Activated CD4-positive, alpha-beta T cell treated with anti-CD3 and anti-CD28 coated beads, Interleukin-2, amount 10 ng/mL, durations not matched to agents 24 days and 14 days (primary cell): ENCODE results near the gene RSBN1L. TPM values are rescaled to one million over a fixed set of nuclear protein-coding genes. Genes with fewer than 3 reads are reported as not detected.

Source experiments
- DNase-seq: peaks from one replicate; pipeline ENCODE4 v3.0.0; 2022
- H3K27ac Mint-ChIP-seq: one replicate; pipeline ENCODE4 v1.8.0; 2022; ENCODE audit warnings: mild to moderate bottlenecking, mixed read lengths
- H3K27me3 Mint-ChIP-seq: one replicate; pipeline ENCODE4 v1.8.0; 2022; ENCODE audit warnings: mixed read lengths
- H3K36me3 Mint-ChIP-seq: one replicate; pipeline ENCODE4 v1.8.0; 2022; ENCODE audit warnings: low read depth, mild to moderate bottlenecking, mixed read lengths
- H3K4me1 Mint-ChIP-seq: one replicate; pipeline ENCODE4 v1.8.0; 2021; ENCODE audit warnings: mixed read lengths
- H3K4me3 Mint-ChIP-seq: one replicate; pipeline ENCODE4 v1.8.0; 2022; ENCODE audit warnings: mild to moderate bottlenecking, moderate library complexity, mixed read lengths
- H3K9me3 Mint-ChIP-seq: one replicate; pipeline ENCODE4 v1.8.0; 2021; ENCODE audit warnings: mixed read lengths
- intact Hi-C: fragments of 100-400 bp; cut with micrococcal nuclease; formaldehyde crosslinking; loops from one replicate; pipeline ENCODE4 v1.15.1; 2023
- total RNA-seq: library from RNA; stranded (reverse); gene quantifications from 2 replicates; pipeline ENCODE4 v1.2.3, GENCODE V29; 2022

The RSBN1L gene
- total RNA-seq, 1 donor from 2014 or later = 31.3 TPM

GRCh38 chr7:77824636-77825035 lies 128.4 kb downstream of the RSBN1L start:
- H3K36me3 Mint-ChIP-seq = peaks cover 51% of the 10 kb centered on the region

GRCh38 chr7:77825131-77825530 lies 128.9 kb downstream of the RSBN1L start:
- no peaks in the 10 kb centered on the region for H3K27me3 Mint-ChIP-seq
- H3K4me3 Mint-ChIP-seq = no peak overlapping the region
- peaks cover 17% of the 10 kb centered on the region for H3K4me1 Mint-ChIP-seq
- intact Hi-C loops = no loop called here
- peaks cover 34% of the 10 kb centered on the region for H3K9me3 Mint-ChIP-seq
- no peak for DNase-seq
- H3K36me3 Mint-ChIP-seq = peaks cover 46% of the 10 kb centered on the region
- no peak overlapping the region for H3K27ac Mint-ChIP-seq

More at GRCh38 chr7:77824636-77825035, 128.4 kb downstream of the RSBN1L start:
- H3K27ac Mint-ChIP-seq = no peak overlapping the region
- intact Hi-C loops = no loop called here
- H3K4me3 Mint-ChIP-seq = no peak overlapping the region
- H3K9me3 Mint-ChIP-seq = peaks cover 34% of the 10 kb centered on the region
- DNase-seq = no peak
- peaks cover 14% of the 10 kb centered on the region for H3K4me1 Mint-ChIP-seq
- H3K27me3 Mint-ChIP-seq = no peaks in the 10 kb centered on the region

- Mint-ChIP-seq H3K27me3 (no peaks in the 10 kb centered on the region), H3K27ac (no peak overlapping the region), H3K9me3 (peaks cover 25% of the 10 kb centered on the region), H3K4me3 (no peak overlapping the region), H3K4me1 (peaks cover 28% of the 10 kb centered on the region), H3K36me3 (peaks cover 38% of the 10 kb centered on the region)
- DNase-seq = no peak
- intact Hi-C loops = no loop called here
Observed at GRCh38 chr7:77826300-77826699, 130.0 kb downstream of the RSBN1L start.

- Mint-ChIP-seq H3K27ac (no peak overlapping the region), H3K27me3 (no peaks in the 10 kb centered on the region), H3K4me1 (peaks cover 30% of the 10 kb centered on the region), H3K9me3 (peaks cover 17% of the 10 kb centered on the region), H3K36me3 (peaks cover 27% of the 10 kb centered on the region), H3K4me3 (no peak overlapping the region)
- intact Hi-C loops = no loop called here
- DNase-seq = no peak
Observed at GRCh38 chr7:77827999-77828398, 131.7 kb downstream of the RSBN1L start.

- Mint-ChIP-seq H3K9me3 (peaks cover 2% of the 10 kb centered on the region), H3K4me3 (no peak overlapping the region), H3K36me3 (peaks cover 10% of the 10 kb centered on the region), H3K4me1 (peaks cover 39% of the 10 kb centered on the region), H3K27me3 (no peaks in the 10 kb centered on the region), H3K27ac (peak overlapping the region; percentile 27)
- DNase-seq = no peak
- intact Hi-C loops = no loop called here
Observed at GRCh38 chr7:77830649-77831355, 134.5 kb downstream of the RSBN1L start.

- peaks cover 39% of the 10 kb centered on the region for H3K4me1 Mint-ChIP-seq
- no peak overlapping the region for H3K4me3 Mint-ChIP-seq
- DNase-seq = peak; percentile 64
- H3K36me3 Mint-ChIP-seq = peaks cover 13% of the 10 kb centered on the region
- no peaks in the 10 kb centered on the region for H3K9me3 Mint-ChIP-seq
- no peaks in the 10 kb centered on the region for H3K27me3 Mint-ChIP-seq
- peak overlapping the region; percentile 27 for H3K27ac Mint-ChIP-seq
- intact Hi-C loops = no loop called here
Observed at GRCh38 chr7:77831481-77831880, 135.2 kb downstream of the RSBN1L start.

GRCh38 chr7:77831953-77832352 lies 135.7 kb downstream of the RSBN1L start:
- no peak for DNase-seq
- H3K27ac Mint-ChIP-seq = peak overlapping the region; percentile 27
- no peaks in the 10 kb centered on the region for H3K27me3 Mint-ChIP-seq
- no peak overlapping the region for H3K4me3 Mint-ChIP-seq
- peaks cover 37% of the 10 kb centered on the region for H3K4me1 Mint-ChIP-seq
- peaks cover 16% of the 10 kb centered on the region for H3K36me3 Mint-ChIP-seq
- intact Hi-C loops = no loop called here
- H3K9me3 Mint-ChIP-seq = no peaks in the 10 kb centered on the region

Other genes starting within 250 kb of the RSBN1L start
- gene PTPN12, start 159.2 kb upstream of the RSBN1L start, total RNA-seq = 9.8 and 12.7 TPM in 2 replicates
- gene TMEM60, start 102.0 kb downstream of the RSBN1L start, total RNA-seq = 9.7 and 10.3 TPM in 2 replicates
- 31.5 and 32.1 TPM in 2 replicates for gene PHTF2, start 102.3 kb downstream of the RSBN1L start, total RNA-seq